ENCODE results near the gene NAA38. TPM values are rescaled to one million over a fixed set of nuclear protein-coding genes. Genes with fewer than 3 reads are reported as not detected.

NAA38 gene
- total and polyA plus RNA-seq, 8 donors = 20.1 to 87.2 (median 28.0) TPM

GRCh38 chr17:7844292-7845154 lies 12.8 kb downstream of the NAA38 start:
- intact Hi-C loops (cut with DNase I) = no loop called here
- FAIRE-seq = no peak
- peak overlapping the region; percentile 90 to 99 (median 96) for H3K27ac ChIP-seq
- no peaks in the 10 kb centered on the region for H3K9me3 ChIP-seq
- H3K27me3 ChIP-seq = no peaks in the 10 kb centered on the region
- TF ChIP-seq CTCF (IDR thresholded peaks at IDR 0.05) = no peak
- WGBS, 2 donors = 0% methylated on average over 68 to 71 of the region's 71 CpGs
- peak; percentile 49 to 72 (median 67) for ATAC-seq
- H3K4me3 ChIP-seq = peak overlapping the region; percentile 56 to 71 (median 61)
- peaks cover 0 to 17% (median 6%) of the 10 kb centered on the region in 3 donors for H3K36me3 ChIP-seq
- peak; percentile 89 to 95 (median 90) for DNase-seq
- peaks cover 13 to 18% (median 17%) of the 10 kb centered on the region in 3 donors for H3K4me1 ChIP-seq

- no peak for FAIRE-seq
These were observed 13.6 kb downstream of the NAA38 start for GRCh38 chr17:7843536-7844291.

GRCh38 chr17:7843257-7843535 lies 14.2 kb downstream of the NAA38 start:
- Histone ChIP-seq H3K27ac (peak overlapping the region; percentile 90 to 99 (median 96)), H3K4me3 (peak overlapping the region; percentile 56 to 71 (median 61)), H3K36me3 (peaks cover 0 to 7% (median 6%) of the 10 kb centered on the region in 3 donors), H3K4me1 (peaks cover 13 to 23% (median 17%) of the 10 kb centered on the region in 3 donors), H3K9me3 (no peaks in the 10 kb centered on the region), H3K27me3 (no peaks in the 10 kb centered on the region)
- WGBS, 2 donors = 0 to 1% methylated on average over 17 of the region's 17 CpGs
- DNase-seq (peak in 2 of 6 donors; percentile 67 to 80), ATAC-seq (no peak), FAIRE-seq (no peak)
- intact Hi-C loops (cut with DNase I) = no loop called here
- TF ChIP-seq CTCF (IDR thresholded peaks at IDR 0.05) = no peak

More at GRCh38 chr17:7843536-7844291, 13.6 kb downstream of the NAA38 start:
- intact Hi-C loops (cut with DNase I) = no loop called here
- ATAC-seq = peak; percentile 42 to 59 (median 55)
- no peak for TF ChIP-seq CTCF (IDR thresholded peaks at IDR 0.05)
- Histone ChIP-seq H3K36me3 (peaks cover 0 to 9% (median 6%) of the 10 kb centered on the region in 3 donors), H3K4me1 (peaks cover 13 to 22% (median 17%) of the 10 kb centered on the region in 3 donors), H3K27me3 (no peaks in the 10 kb centered on the region), H3K9me3 (no peaks in the 10 kb centered on the region), H3K27ac (peak overlapping the region; percentile 90 to 99 (median 96)), H3K4me3 (peak overlapping the region; percentile 56 to 71 (median 61))
- peak; percentile 84 to 93 (median 89) for DNase-seq
- WGBS, 2 donors = 0 to 1% methylated on average over 45 to 61 of the region's 61 CpGs

- Histone ChIP-seq H3K27me3 (no peaks in the 10 kb centered on the region), H3K36me3 (peaks cover 0 to 7% (median 6%) of the 10 kb centered on the region in 3 donors), H3K27ac (peak overlapping the region; percentile 90 to 99 (median 96)), H3K9me3 (no peaks in the 10 kb centered on the region), H3K4me1 (peaks cover 13 to 26% (median 17%) of the 10 kb centered on the region in 3 donors), H3K4me3 (peak overlapping the region; percentile 56 to 71 (median 61))
- peak; percentile 11 to 29 (median 22) for ATAC-seq
- FAIRE-seq = no peak
- DNase-seq = peak; percentile 76 to 91 (median 82)
- TF ChIP-seq CTCF (IDR thresholded peaks at IDR 0.05) = no peak
- intact Hi-C loops (cut with DNase I) = no loop called here
- 0% methylated on average over 47 of the region's 47 CpGs for WGBS, 2 donors
These were observed 14.7 kb downstream of the NAA38 start for GRCh38 chr17:7842380-7843256.

All from pancreas (tissue), 10 donors.